Measurements from ENCODE around the gene AFF1. TPM values are rescaled to one million over a fixed set of nuclear protein-coding genes. Genes with fewer than 3 reads are reported as not detected.

AFF1 gene
- total RNA-seq, 3 donors from 2014 or later = 67.2 to 80.5 (median 70.5) TPM

DNA sequence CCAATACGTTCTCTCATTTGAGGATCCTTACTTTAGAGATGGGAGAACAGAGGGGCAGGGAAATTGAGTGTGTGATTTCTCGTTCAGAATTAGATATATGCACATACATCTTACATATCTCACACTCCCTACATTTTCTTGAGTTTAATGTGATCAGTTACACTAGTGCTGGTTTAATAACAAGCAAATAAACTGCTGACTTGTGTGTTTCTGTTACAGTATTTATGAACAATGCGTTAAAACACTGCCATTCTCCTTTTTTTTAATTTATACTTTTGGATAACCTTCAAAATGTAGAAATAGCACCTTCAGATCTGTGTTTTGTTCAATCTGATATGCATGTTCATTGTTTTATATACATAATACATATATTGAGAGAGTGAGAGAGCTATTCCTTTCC, 155.5 kb downstream of the AFF1 start:
- no peak overlapping the region for H3K27ac ChIP-seq
- TF ChIP-seq POLR2AphosphoS5 (IDR thresholded peaks at IDR 0.05) (no peak), POLR2A (IDR thresholded peaks at IDR 0.05) (no peak)
- TF ChIP-seq, protein P1, sequence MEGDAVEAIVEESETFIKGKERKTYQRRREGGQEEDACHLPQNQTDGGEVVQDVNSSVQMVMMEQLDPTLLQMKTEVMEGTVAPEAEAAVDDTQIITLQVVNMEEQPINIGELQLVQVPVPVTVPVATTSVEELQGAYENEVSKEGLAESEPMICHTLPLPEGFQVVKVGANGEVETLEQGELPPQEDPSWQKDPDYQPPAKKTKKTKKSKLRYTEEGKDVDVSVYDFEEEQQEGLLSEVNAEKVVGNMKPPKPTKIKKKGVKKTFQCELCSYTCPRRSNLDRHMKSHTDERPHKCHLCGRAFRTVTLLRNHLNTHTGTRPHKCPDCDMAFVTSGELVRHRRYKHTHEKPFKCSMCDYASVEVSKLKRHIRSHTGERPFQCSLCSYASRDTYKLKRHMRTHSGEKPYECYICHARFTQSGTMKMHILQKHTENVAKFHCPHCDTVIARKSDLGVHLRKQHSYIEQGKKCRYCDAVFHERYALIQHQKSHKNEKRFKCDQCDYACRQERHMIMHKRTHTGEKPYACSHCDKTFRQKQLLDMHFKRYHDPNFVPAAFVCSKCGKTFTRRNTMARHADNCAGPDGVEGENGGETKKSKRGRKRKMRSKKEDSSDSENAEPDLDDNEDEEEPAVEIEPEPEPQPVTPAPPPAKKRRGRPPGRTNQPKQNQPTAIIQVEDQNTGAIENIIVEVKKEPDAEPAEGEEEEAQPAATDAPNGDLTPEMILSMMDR (IDR thresholded peaks at IDR 0.05) = no peak
- H3K4me1 ChIP-seq = peaks cover 0 to 6% of the 10 kb centered on the region in 2 donors
- no peak for DNase-seq (ENCODE audit: low spot score in 2 of 2)
- no peaks in the 10 kb centered on the region for H3K9me3 ChIP-seq
- no peaks in the 10 kb centered on the region for H3K36me3 ChIP-seq
- H3K27me3 ChIP-seq = no peaks in the 10 kb centered on the region
- no peak overlapping the region for H3K4me3 ChIP-seq
- intact Hi-C loops (cut with DNase I; ENCODE audit: low total_unique reads) = loop anchor here (5.0 kb wide), 1 partner anchor 83 kb away; no protein-coding TSS in a partner anchor

DNA sequence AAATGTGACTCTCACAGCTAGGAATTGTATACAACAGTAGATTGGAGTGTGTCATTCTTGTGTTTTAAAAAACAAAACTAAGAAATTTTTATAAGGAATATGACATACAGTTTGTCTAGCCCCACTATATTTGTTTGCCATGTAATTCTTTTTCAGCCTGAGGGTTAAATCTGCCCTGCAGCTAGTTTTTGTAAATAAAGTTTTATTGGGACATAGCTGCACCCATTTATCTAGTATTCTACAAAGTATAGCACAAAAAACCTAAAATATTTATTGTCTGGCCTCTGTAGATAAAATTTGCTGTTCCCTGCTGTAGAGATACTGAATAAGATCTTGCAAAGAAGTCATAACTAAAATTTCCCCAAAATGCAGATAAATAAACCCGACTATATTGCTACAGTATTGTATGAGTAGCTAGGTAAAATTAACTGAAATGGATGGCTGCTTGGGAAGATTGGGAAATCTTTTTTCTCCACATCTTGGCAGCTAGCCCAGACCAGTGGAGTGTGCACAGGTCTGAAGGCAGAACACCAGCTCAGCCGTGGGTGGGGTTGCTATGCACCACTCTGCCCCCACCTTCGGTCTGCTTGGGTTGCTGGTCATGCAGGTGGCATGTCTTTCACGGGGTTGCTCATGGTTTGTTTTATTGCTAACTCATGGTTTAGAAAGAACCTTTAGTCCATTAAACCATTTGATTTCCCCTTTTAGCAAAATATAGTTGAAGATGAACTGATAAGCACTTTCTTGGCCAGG, 157.8 kb downstream of the AFF1 start:
- TF ChIP-seq POLR2AphosphoS5 (IDR thresholded peaks at IDR 0.05) (peak; percentile 31 to 38 (median 37)), POLR2A (IDR thresholded peaks at IDR 0.05) (no peak)
- Histone ChIP-seq H3K4me3 (no peak overlapping the region), H3K4me1 (peaks cover 0 to 6% of the 10 kb centered on the region in 2 donors), H3K27ac (peak overlapping the region; percentile 57), H3K27me3 (no peaks in the 10 kb centered on the region), H3K36me3 (no peaks in the 10 kb centered on the region), H3K9me3 (no peaks in the 10 kb centered on the region)
- DNase-seq (ENCODE audit: low spot score in 2 of 2) = peak in 1 of 2 donors; percentile 80
- intact Hi-C loops (cut with DNase I; ENCODE audit: low total_unique reads) = loop anchor here (5.0 kb wide), 1 partner anchor 85 kb away; no protein-coding TSS in a partner anchor

DNA sequence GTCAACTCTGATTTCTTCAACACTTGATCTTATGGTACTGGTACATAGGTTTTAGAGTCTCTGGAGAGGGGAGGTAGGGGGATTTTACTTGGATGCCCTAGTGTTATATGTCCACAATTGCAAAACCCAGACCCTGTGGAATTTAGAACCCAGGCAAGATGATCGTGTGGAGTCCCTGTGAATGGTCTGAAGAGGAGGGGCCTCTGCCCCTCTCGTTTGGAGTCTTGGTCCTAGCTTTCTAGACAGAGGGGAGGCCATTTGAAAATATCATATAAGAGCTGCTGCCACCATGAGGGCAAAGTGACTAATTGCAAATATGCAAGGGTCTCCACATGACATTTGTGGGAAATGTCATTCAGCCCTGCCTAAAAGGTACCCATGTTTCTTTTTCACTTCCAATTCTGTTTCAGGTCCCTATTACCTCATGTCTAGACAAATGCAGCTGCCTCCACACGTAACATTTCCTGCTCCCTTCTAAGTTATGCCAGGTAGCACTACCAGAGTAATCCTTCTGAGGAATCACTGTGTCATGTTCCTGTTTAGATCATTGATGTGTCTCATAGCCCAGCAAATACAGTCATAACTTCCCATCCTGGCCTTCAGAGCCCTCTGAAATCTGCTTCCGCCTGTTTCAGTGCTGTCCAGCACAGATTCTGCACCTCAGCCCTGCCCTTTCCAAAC, 158.8 kb downstream of the AFF1 start:
- DNase-seq (ENCODE audit: low spot score in 2 of 2) = no peak
- Histone ChIP-seq H3K9me3 (no peaks in the 10 kb centered on the region), H3K4me1 (peaks cover 0 to 6% of the 10 kb centered on the region in 2 donors), H3K27me3 (no peaks in the 10 kb centered on the region), H3K36me3 (no peaks in the 10 kb centered on the region), H3K27ac (peak overlapping the region; percentile 57), H3K4me3 (no peak overlapping the region)
- intact Hi-C loops (cut with DNase I; ENCODE audit: low total_unique reads) = loop anchor here (5.0 kb wide), 1 partner anchor 86 kb away; no protein-coding TSS in a partner anchor
- no peak for TF ChIP-seq POLR2A (IDR thresholded peaks at IDR 0.05)
- no peak for TF ChIP-seq POLR2AphosphoS5 (IDR thresholded peaks at IDR 0.05)
- TF ChIP-seq, protein P1 (IDR thresholded peaks at IDR 0.05) = peak; percentile 26 to 35 (median 33)

DNA sequence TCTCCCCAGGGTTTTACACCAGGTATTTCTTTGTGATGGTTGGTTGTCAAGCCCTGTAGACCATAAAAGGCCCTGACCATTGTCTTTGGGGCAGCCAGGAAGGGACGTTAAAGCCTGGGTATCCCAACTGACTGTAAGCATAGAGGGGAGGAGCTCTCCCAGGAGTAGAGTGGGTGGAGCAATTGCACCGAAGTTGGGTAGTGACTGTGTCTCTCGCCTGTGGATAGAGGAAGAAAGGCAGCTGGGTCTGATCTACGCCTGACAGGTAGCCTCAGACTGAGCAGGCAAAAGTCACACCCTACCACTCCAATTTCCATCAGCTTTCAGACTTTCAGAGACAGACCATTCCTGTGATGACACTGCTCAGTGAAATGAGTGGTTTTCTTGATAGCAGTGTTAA, 162.3 kb downstream of the AFF1 start:
- Histone ChIP-seq H3K9me3 (no peaks in the 10 kb centered on the region), H3K27me3 (no peaks in the 10 kb centered on the region), H3K27ac (no peak overlapping the region), H3K36me3 (no peaks in the 10 kb centered on the region), H3K4me3 (no peak overlapping the region), H3K4me1 (peaks cover 0 to 6% of the 10 kb centered on the region in 2 donors)
- intact Hi-C loops (cut with DNase I; ENCODE audit: low total_unique reads) = no loop called here
- DNase-seq (ENCODE audit: low spot score in 2 of 2) = no peak
- TF ChIP-seq POLR2AphosphoS5 (IDR thresholded peaks at IDR 0.05) (no peak), POLR2A (IDR thresholded peaks at IDR 0.05) (no peak)
- TF ChIP-seq, protein P1 (IDR thresholded peaks at IDR 0.05) = no peak

DNA sequence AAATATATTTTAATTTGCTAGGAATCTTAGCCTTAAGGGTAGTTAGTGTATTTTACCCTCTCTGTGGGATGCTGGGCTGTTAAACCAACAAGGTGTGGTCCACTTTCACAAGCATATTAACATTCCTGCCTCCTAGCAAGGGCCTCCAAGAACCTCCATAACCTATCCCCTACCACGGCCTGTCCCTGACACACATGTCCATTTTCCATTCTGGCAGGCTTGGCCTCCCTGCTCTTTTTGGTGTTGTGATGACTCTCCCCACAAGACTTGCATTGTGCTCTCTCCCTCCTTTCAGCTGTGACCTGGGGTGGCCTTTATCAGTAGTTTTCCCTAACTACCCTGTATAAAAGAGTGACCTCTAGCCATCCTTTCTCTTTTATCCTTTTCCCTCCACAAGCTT, 165.4 kb downstream of the AFF1 start:
- DNase-seq (ENCODE audit: low spot score in 2 of 2) = no peak
- Histone ChIP-seq H3K27me3 (no peaks in the 10 kb centered on the region), H3K36me3 (no peaks in the 10 kb centered on the region), H3K27ac (peak overlapping the region in 1 of 2 donors; percentile 30), H3K4me1 (peaks cover 4 to 10% of the 10 kb centered on the region in 2 donors), H3K9me3 (no peaks in the 10 kb centered on the region), H3K4me3 (no peak overlapping the region)
- intact Hi-C loops (cut with DNase I; ENCODE audit: low total_unique reads) = no loop called here
- no peak for TF ChIP-seq POLR2A (IDR thresholded peaks at IDR 0.05)
